ENCODE results near the gene EFNB2.

Gene EFNB2

DNA sequence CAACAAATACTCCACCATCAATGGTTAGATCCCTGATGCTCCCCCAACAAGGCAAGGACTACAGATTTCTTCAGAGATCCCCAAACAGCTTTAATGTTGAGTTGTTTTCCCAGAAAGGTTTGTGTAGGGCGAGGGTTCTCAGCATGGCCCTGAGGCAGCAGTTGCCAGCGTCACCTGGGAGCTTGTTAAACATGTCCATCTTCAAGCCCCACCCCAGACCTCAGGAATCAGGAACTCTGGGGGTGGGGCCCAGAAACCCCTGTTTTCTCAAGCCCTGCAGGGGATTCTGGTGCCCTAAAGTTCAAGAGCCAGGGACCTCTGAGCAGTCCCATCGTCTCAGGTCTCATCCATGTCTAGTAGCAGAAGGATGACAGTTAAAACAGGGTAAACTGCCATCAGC, 9.6 kb downstream of the EFNB2 start:
- DNase-seq (ENCODE audit: low spot score) = no peak

DNA sequence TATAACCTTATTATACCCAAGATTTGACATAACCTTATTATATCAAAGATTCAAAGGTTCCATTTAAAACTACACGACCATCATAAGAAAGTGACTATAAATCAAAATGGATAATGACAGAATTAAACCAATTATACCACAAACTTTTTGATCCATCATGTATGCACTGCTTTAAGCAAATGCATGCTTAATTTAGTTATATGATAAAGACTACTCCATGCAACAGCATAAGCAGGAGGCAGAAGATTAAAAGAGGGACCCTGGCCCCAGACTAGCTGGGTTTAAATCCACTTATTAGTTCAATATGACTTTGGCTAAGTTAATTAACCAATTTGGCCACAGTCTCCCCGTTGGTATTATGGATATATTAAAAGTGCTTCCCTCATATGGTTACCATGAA, 11.4 kb downstream of the EFNB2 start:
- no peak for DNase-seq (ENCODE audit: low spot score)

DNA sequence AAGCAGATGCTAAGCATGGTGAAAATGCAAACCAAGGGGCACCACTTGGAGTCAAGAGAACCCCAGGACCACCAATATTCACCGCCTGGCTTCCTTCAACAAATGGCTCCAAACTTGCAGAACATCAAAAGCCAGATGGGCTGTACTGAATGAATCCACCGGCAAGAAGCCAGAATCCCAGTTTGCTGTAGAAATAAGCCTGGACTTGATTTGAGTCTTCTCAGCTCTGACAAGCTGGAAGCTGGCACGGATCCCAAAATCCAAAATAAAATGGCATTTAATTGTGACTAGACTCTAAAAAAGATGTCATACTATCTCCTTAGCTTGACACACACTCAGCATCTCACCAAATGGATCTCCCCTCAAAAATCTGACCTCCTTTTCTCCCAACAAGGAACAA, 11.9 kb downstream of the EFNB2 start:
- no peak for DNase-seq (ENCODE audit: low spot score)

DNA sequence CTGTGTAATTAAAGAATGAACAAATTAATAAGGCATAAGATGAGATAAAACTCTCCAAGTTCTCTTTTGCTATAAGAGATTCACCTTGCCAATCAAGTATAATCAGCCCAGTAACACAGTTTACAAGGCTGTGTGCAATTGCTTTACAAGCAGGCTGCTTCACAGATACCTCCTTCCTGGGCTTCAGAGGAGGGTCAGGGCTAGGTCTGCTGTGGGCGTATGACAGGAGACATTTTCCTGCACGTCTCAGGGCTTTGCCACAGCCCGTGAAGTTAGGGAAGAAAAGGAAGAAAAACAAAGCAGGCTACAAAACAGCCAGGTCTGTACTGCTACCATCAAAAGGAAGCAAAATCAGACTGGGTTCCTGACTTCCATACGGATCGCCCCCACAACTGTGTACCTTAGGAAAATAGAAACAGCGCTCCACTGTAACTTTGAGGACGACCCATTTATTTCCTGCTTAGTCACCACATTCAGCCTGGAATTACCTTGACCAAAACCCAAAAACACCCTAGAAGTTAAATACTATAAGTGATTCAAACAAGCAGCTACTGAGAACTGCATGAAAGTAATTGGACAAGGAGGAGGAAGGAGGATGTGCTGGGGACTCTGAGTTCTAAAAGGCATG, 12.4 kb downstream of the EFNB2 start:
- no peak for DNase-seq (ENCODE audit: low spot score)

DNA sequence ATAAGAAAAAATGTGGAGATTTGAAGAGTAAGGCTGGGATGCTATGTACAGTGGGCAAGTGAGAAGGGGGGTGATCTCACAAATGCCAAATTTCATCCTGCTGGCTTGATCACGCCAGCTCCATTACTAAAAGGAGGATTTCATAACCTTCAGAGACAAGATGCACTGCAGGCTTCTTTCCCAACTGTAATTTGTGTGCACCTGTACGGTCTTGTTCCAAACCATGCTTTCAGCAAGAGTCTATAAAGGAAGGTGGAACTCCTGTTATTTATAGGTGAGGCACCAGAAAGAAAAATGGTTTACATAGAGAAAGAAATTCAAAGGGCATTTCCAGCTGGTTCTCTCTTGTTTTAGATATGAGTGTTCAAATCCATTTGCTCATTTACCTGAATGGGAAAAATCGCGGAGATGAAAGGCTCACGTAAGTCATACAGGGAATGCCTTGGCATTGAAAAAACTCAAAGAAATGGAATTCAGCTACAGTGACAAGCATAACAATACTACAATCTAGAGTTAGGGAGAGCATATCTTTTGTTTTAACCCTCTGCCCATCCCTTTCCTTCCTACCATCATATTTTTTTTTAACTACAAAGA, 13.3 kb downstream of the EFNB2 start:
- DNase-seq (ENCODE audit: low spot score) = no peak

DNA sequence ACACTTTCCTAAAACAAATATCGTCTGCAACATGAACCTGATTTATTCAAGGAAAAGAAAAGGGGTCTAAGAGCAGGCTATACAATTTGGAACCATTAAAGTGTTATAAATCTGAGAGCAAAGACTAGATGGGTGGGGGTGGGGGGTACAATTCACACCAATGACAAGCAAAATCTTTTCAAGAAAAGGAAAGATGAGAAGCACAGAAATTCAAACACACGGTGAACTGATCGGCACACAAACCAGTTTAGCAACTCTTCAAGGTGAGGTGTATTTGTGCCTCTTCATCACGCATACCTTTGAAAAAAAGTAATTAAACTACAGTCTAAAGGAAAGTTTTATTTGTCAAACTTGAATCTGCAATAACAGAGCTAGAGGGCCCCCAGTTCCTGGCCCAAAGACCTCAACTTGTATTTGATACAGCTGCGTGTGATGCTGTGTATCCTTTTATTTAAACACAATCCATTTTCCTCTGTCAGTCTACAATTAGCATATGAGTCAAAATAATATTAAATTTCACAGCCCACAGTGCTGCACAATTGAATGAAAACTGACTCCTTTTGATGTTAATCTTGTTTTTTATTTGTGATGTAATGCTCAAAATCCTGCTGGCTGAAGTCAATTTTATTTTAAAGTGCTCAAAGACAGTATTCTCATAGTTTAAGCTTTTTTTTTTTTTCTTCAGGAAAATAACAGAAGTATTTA, 14.2 kb downstream of the EFNB2 start:
- no peak for DNase-seq (ENCODE audit: low spot score)

DNA sequence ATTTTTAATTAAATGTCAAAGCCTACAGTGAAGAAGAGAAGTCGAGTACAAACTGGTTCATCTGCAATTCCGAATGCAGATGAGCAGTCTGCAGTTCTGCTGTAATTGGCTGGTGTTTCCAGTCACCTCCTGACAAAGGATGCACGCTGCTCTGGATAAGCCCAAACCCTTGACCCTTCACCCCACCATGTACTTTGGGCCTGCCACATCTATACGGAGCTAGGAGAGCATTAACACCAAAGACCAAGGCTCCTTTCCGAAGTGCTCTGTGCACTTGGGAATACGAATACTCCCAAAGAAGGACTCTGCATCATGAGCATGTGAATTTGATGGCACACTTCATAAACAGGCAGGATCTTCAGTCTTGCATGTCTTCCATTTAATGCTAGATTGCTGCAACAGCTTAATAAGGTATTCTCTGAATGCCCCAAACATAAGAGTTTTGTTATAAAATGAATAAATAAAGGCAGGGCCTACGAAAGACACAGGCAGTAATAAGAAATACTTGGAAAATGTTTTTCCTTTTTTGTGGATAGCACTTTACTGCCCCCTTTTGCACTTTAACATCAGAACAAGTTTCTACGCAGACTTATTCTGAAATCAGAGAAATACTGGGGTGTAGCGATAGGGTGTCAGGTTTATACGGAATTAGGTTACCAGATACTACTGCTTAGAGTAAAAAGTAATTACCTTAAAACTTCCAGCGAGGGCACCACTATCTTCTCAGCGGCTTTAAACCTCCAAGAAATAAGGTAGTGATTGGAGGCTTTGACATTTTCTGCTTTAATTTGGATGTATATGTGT, 15.0 kb downstream of the EFNB2 start:
- DNase-seq (ENCODE audit: low spot score) = peak; percentile 82

DNA sequence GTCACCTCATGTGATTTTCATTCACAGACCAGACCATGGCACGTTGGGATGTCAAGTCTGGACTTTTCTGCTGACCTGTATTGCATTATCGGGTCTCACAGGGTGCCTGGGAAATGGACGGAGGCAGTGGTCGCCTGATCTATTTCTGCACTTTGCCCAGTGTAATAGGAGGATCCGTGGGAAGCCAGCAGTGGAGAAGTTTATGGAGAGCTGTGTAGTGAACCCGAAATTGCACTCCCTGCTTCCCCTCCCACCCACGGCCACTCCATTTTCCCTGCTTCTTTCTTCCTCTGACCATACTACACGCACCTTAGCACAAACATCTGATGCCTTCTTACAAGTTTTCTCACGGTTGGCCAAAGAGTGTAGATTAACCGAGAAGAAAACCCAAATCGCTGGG, 16.9 kb downstream of the EFNB2 start:
- no peak for DNase-seq (ENCODE audit: low spot score)

DNA sequence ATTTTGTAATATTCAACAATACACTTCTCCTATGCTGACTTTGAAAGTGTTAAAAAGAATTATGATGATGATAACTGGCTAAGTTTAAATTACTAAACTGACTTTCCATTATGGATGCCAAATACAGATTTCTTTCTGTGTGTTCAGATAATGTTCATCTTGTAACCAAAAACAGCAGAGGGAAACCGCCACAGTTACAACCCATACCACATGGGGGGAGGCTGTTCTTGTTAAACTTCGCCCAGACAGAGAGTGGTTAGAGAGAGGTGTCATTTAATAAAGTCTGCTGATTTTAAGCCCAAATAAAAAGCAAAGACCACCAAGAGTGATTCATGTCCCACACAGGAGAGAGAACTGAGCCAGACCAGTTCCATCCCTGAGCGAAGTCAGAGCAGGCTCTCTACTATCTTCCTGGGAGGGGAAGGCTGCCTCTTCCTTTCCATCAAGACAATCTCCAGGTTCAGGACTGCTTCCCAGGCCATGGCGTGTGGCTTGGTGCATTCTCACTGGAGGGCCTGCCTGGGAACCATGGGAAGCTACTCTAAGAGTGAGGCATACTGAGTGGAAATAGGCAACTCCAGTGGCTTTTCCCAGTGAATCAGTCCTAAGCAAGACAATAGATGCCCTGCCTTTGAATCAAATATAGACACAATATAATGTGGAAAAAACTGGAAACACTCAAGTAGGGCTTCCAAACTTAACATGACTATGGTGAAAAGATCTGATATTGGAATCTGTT, 18.2 kb downstream of the EFNB2 start:
- no peak for DNase-seq (ENCODE audit: low spot score)

DNA sequence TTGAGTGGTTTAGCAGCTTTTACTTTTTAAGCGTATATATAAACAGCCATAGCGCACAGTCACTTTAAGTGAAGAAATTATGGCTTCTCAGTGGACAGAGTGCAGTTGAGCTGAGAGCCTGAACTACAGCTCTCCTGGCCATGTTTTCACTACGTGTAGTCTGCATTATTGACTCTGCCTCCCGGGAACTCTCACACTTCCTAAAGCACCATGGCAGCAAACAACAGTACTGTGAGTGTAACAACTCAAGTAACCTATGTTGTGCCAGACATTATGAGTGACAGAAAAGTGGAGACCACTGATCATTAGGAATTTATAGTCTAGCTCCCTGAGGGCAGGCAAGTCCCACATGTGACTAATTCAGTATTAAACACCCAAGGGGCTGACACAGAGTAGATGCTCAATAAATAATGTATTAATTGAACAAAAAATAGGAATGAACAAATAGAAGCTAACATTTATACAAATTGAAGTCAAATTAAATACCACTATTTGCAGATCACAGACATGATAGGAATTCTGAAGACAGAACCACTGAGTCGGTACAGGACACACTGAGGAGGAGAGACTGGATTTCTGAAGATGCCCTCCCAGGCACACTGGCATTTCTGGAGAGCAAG, 19.7 kb downstream of the EFNB2 start:
- no peak for DNase-seq (ENCODE audit: low spot score)

DNA sequence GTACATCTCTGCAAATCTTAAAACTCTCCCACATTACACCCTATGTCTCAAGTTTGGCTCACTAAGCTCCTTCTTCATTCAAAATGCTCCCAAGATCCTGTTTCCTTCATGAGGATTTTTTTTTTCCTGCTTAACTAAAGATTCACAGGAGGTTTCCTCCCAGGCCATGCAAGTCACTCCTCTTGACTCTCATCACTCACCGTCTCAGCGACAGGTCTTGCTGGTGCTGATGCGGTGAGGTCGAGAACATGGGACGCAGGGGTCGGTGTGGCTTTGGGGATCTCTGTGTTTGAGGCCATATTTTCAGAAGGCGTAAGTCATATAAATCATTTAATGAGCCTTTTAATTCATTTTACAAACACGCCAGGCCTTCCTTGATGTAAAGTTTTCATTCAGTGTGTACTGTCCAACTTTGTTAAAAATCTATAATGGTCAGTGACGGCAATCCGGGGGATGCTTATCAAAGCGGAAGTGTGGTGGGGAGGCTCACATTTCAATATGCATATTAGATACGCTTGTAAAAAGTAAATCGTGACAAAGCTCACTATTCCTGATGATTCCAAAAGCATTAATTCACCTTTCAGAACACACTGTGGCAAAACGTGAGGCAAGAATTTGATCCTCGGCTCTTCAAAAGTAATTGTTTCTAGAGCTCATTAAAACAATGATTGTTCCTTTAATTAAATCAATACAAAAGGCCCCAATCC, 20.4 kb downstream of the EFNB2 start:
- no peak for DNase-seq (ENCODE audit: low spot score)

DNA sequence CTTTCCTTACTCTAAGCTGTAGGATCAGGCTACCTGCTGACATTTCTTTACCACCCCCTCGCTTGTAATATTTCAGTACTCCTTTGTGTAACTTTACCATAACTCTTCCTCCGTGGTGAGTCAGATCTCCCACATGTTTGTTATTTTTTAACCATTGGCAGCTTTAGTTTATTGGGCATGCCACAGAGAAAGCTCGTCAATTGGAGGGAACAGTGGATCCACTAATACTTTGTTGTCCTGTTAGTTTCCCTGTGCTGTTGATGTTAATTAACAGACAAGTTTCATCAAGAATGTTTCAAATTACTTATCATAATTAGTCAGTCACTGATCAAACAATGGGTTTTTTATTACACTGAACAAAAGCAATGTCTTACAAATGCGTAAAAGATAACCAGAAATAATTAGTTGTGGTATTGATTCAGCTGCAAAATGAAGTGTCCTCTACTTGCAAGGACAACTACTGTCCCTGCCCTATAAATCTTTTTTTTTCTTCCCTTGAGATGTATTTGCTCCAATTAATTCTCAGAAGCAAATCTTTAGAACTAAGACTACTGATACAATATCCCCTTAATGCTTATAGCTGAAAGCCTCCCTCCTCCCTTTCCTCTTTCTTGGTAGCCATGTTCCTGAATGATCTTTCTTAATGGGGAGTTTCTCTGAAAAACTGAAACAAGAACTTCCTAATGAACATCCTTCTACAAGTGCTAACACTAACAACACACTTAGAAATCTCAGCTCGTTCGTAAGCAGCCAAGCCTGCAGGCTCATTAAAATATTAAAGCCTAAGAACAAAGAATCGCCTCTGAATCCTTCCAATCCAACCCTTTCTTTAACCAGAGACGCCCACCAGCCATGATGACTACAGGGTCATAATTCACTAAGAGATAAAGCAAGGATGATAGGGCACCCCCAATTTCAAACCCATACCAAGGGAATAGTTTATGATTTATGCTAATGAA, 22.2 kb downstream of the EFNB2 start:
- DNase-seq (ENCODE audit: low spot score) = no peak

DNA sequence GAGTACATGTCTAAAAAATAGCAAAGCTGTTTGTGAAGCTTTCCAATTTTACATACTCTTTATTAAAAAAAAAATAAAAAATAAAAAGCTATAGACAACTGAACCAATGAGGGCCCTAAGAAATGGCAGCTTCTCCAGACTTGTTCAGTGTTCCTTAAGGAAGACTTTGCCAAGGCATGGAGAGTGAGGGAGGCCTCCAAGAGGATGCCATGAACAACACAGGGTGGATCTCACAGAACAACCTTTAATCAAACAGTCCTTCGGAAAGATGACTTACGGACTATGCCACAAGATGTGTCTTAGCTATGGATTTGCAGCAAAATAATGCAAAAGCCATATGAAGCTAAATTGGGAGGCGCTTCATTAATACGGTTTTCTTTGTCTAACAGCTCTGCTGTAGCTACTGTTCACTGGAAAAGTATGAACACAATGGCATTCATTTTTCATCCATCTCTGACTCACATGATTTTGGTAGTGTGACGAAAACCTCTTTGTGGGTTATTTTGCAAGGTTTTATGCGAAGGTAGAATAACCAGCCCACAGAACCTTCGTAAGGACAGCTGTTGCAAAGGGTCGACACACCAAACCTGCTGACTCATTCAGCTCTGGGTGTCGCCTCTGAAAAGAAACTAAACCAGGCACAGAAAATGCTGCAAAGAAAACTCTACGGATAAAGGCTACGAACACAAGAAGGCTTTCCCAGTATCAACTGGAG, 27.7 kb downstream of the EFNB2 start:
- DNase-seq (ENCODE audit: low spot score) = peak; percentile 90

DNA sequence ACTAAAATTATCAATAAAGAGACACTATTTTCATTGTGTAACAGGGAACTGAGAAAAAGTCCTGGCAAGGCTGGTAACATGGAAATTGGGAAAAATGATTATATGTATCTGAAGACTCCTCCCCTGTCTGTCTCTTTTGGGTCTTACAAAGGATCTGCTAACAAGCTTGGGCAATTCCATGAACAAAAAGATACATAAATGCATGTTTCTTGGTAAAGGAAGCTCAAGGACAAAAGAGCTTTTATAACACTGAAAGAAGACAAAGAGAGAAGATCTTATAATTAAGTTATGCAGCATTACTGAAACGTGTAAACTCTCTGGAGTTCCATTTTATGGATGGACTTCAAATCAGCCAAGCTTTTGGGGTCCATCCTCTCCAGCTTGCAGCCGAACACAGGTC, 29.2 kb downstream of the EFNB2 start:
- DNase-seq (ENCODE audit: low spot score) = no peak

DNA sequence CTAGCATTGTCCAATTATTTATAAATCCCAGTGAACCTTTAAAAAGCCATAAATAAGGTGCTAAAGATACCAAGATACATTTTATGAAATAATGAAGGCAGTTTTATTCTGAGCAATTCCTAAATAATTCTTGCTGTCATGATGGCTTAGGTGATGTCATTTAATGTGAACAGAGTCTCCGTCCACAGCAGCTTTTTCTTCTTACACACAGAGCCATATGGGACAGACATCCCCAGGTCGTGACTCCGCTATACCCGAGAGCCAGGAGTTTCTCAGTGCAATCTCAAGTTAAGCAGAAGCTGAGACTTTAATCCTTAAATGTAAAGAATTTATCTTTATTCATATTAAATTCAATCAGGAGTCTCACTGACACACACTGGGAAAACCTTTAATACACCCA, 29.7 kb downstream of the EFNB2 start:
- DNase-seq (ENCODE audit: low spot score) = no peak

DNA sequence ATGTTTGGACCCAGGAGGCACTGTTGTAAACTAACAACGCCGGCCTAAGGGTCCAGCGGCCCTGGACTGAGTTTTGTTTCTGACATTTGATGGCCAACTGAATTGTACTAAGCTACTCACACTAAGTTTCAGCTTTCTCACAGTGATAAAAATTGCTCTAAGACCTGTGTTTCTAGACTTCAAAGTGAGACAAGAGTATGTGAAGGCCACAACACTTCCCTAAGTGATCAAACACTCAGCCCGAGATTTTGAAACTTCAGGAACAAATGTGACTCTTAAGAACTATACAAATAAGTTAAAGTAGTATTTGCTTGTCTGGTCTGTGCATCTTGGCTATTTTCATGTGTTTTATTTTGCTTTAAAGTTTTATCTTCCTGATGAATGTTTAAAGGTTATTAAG, 30.2 kb downstream of the EFNB2 start:
- no peak for DNase-seq (ENCODE audit: low spot score)

DNA sequence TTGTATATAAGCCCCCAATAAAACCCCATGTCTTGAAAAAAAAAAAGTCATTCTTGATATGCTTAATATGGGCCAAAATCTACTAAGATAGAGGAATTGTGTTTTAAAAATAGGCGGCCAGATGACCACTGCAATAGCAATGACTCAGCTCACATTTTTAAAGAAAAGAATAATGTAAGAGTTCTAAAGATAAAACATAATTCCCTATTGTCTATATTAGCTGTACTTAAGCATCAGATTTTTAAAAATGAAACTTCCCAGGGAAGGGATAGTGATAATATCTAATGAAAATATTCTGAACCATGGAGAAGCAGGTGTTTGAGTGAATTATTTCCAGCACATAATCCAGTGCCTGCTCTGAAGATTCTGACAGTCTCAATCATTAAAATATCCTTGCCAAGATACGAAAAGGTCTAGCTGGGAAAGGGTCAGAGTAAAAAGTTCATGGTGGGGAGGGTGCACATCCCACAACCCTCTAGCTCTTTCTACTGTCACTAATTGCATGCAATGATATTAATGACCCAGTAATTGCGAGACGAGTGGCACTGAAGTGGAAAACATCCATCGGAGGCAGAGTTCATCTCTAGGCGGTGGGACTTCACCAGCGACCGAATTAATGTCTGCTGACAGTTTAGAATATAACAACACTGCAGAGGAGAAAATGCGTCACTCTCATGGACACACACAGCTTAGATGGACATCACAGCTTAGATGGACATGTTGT, 31.6 kb downstream of the EFNB2 start:
- DNase-seq (ENCODE audit: low spot score) = no peak

DNA sequence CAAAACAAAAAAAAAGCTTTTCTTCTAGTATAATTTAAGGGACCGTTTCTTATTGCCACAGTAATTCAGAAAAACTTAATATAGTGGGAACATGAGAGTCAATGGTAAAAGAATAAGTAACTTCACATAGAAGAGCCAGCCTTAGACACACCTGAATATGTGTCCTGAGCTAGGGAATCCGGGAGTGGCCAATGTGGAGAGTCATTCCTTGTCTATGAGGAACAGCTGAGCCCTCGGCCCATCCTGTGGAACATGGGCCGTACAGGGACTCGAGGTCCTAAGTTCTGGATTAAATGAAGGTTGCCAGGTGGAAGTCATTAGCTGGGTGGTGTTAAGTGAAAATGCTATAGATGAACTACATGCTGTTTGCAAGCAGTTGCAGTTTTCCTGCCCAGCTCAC, 32.2 kb downstream of the EFNB2 start:
- no peak for DNase-seq (ENCODE audit: low spot score)

DNA sequence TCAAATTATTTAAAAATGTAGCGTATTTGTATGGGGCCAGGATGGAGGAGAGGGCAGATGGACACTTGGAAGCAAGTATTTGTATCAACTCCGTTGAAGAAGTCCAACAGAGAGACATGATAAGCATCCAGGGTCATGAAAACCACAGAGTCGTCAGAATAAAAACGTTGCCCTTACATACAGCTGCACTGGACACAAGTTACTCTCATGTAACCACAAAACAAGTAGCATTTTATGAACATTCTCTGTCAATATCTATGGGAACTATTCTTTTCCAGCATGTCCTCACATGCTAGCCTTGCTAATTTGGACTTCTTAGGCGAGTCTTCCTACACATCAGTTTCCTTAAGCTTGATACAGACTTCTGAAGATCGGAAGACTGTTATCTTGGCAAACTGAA, 35.0 kb downstream of the EFNB2 start:
- no peak for DNase-seq (ENCODE audit: low spot score)
